Fibroblast of lung (primary cell): ENCODE measurements around the gene MFSD12. TPM values are rescaled to one million over a fixed set of nuclear protein-coding genes. Genes with fewer than 3 reads are reported as not detected.

ENCODE experiments used
- DNase-seq, 2 donors: peaks; one replicate each; pipeline versions ENCODE4 v3.0.0 to v3.0.0-alpha.2; 2010; ENCODE audit warnings: low read depth in 2 of 2
- H2AFZ ChIP-seq: 2 replicates; pipeline ENCODE4 v1.5.1; 2012; ENCODE audit warnings: low read length, control low read depth, inconsistent platforms
- H3K27ac ChIP-seq: 2 replicates; pipeline ENCODE4 v1.5.1; 2011; ENCODE audit warnings: low read length, control low read depth; ENCODE audit not compliant: insufficient read depth
- H3K27me3 ChIP-seq: 2 replicates; pipeline ENCODE4 v1.5.1; 2011; ENCODE audit warnings: mild to moderate bottlenecking, low read length; ENCODE audit not compliant: control insufficient read depth, insufficient read depth
- H3K36me3 ChIP-seq: 2 replicates; pipeline ENCODE4 v1.5.1; 2011; ENCODE audit warnings: low read length; ENCODE audit not compliant: control insufficient read depth, insufficient read depth
- H3K4me1 ChIP-seq: 2 replicates; pipeline ENCODE4 v1.5.1; 2011; ENCODE audit warnings: low read length; ENCODE audit not compliant: control insufficient read depth, insufficient read depth; ENCODE audit errors: extremely low read depth
- H3K4me2 ChIP-seq: 2 replicates; pipeline ENCODE4 v1.5.1; 2011; ENCODE audit warnings: low read length, control low read depth; ENCODE audit not compliant: insufficient read depth; ENCODE audit errors: extremely low read depth
- H3K4me3 ChIP-seq, 4 experiments: fragments of 200-600 bp in 1 of 4; sonication (generic) in 1 of 4; replicated peaks in 1 of 4; 2 replicates each; pipeline ENCODE4 v1.5.1; 2011 to 2016; ENCODE audit warnings: low read length in 4 of 4, low read depth in 3 of 4, mild to moderate bottlenecking in 3 of 4, control low read depth in 2 of 4, inconsistent platforms in 1 of 4, mixed read lengths in 1 of 4; ENCODE audit not compliant: insufficient read depth in 1 of 4; ENCODE audit errors: control extremely low read depth in 1 of 4
- H3K79me2 ChIP-seq: 2 replicates; pipeline ENCODE4 v1.5.1; 2012; ENCODE audit warnings: mild to moderate bottlenecking, low read length, inconsistent platforms; ENCODE audit not compliant: control insufficient read depth, insufficient read depth
- H3K9ac ChIP-seq: 2 replicates; pipeline ENCODE4 v1.5.1; 2011; ENCODE audit warnings: mild to moderate bottlenecking, low read length, control low read depth; ENCODE audit not compliant: insufficient read depth
- H3K9me3 ChIP-seq: 2 replicates; pipeline ENCODE4 v1.5.1; 2012; ENCODE audit warnings: low read depth, low read length; ENCODE audit not compliant: control insufficient read depth, insufficient read depth
- H4K20me1 ChIP-seq: 2 replicates; pipeline ENCODE4 v1.5.1; 2011; ENCODE audit warnings: low read length; ENCODE audit not compliant: control insufficient read depth, insufficient read depth; ENCODE audit errors: extremely low read depth
- CTCF ChIP-seq, 2 donors: IDR thresholded peaks in 1 of 2; conservative IDR thresholded peaks in 1 of 2; 1 replicate in 1 of 2; 2 replicates in 1 of 2; pipeline ENCODE4 v1.5.1; 2011 to 2012; ENCODE audit warnings: low read length in 2 of 2, control low read depth in 1 of 2, inconsistent platforms in 1 of 2, low read depth in 1 of 2, mild to moderate bottlenecking in 1 of 2
- EZH2 ChIP-seq: IDR thresholded peaks from 2 replicates; pipeline ENCODE4 v1.5.1; 2012; ENCODE audit warnings: low read length, control low read depth, mild to moderate bottlenecking; ENCODE audit errors: missing control alignments
- polyA plus RNA-seq, 2 donors: library from polyadenylated mRNA; depleted of rRNA in 1 of 2; stranded (reverse) in 1 of 2; unstranded in 1 of 2; fragments of >200 nt; gene quantifications; 2 replicates each; pipeline ENCODE4 v1.2.1, GENCODE V29; 2011 to 2012; ENCODE audit warnings: missing spikeins in 1 of 2
- total RNA-seq: library from RNA; depleted of rRNA; stranded (reverse); fragments of >200 nt; gene quantifications from 2 replicates; pipeline ENCODE4 v1.2.1, GENCODE V29; 2014

The MFSD12 gene
- total and polyA plus RNA-seq, 2 donors (not counting 1 experiment from before 2014, with no cell fraction given), result 20.6 to 79.9 TPM

GRCh38 chr19:3605770-3606169, 48.4 kb upstream of the MFSD12 start:
- Histone ChIP-seq H2AFZ (no peak overlapping the region), H3K36me3 (no peaks in the 10 kb centered on the region), H3K27ac (no peak overlapping the region), H3K9ac (peak overlapping the region; percentile 58), H4K20me1 (no peaks in the 10 kb centered on the region), H3K4me1 (peaks cover 9% of the 10 kb centered on the region), H3K4me3 (peak overlapping the region; percentile 39 to 63 (median 45)), H3K79me2 (no peaks in the 10 kb centered on the region), H3K27me3 (no peaks in the 10 kb centered on the region), H3K4me2 (peak overlapping the region; percentile 49), H3K9me3 (no peaks in the 10 kb centered on the region)
- TF ChIP-seq CTCF (conservative IDR thresholded peaks at IDR 0.05 in 1 of 2, IDR thresholded peaks at IDR 0.05 in 1 of 2; ENCODE audit: low read depth in 1 of 2, low read length in 2 of 2) (no peak), EZH2 (no peak)
- no peak for DNase-seq

GRCh38 chr19:3605361-3605760, 48.0 kb upstream of the MFSD12 start:
- Histone ChIP-seq H3K27ac (no peak overlapping the region), H2AFZ (no peak overlapping the region), H3K36me3 (no peaks in the 10 kb centered on the region), H3K79me2 (no peaks in the 10 kb centered on the region), H3K27me3 (no peaks in the 10 kb centered on the region), H3K9ac (no peak overlapping the region), H4K20me1 (no peaks in the 10 kb centered on the region), H3K4me2 (peak overlapping the region; percentile 49), H3K9me3 (no peaks in the 10 kb centered on the region), H3K4me3 (peak overlapping the region in 1 of 4 experiments; percentile 63), H3K4me1 (peaks cover 9% of the 10 kb centered on the region)
- no peak for DNase-seq
- TF ChIP-seq EZH2 (no peak), CTCF (conservative IDR thresholded peaks at IDR 0.05 in 1 of 2, IDR thresholded peaks at IDR 0.05 in 1 of 2; ENCODE audit: low read depth in 1 of 2, low read length in 2 of 2) (no peak)

- Histone ChIP-seq H3K9me3 (no peaks in the 10 kb centered on the region), H4K20me1 (no peaks in the 10 kb centered on the region), H3K79me2 (no peaks in the 10 kb centered on the region), H3K27ac (no peak overlapping the region), H3K4me3 (no peak overlapping the region), H2AFZ (no peak overlapping the region), H3K9ac (no peak overlapping the region), H3K27me3 (no peaks in the 10 kb centered on the region), H3K36me3 (no peaks in the 10 kb centered on the region), H3K4me2 (no peak overlapping the region), H3K4me1 (peaks cover 9% of the 10 kb centered on the region)
- TF ChIP-seq EZH2 (no peak), CTCF (conservative IDR thresholded peaks at IDR 0.05 in 1 of 2, IDR thresholded peaks at IDR 0.05 in 1 of 2; ENCODE audit: low read depth in 1 of 2, low read length in 2 of 2) (no peak)
- DNase-seq, result no peak
These were observed 47.6 kb upstream of the MFSD12 start for GRCh38 chr19:3604987-3605343.
